GM21515 (cell line): ENCODE results near the gene ATP2A1.
"Not testable (repeated sequence)": the region's sequence is repeated elsewhere in the genome, so short reads cannot be mapped to it uniquely, and the experiment has no call there.

ENCODE experiments used
- ATAC-seq: cut with Tn5 transposase; IDR thresholded peaks from one replicate; pipeline ENCODE4 v1.9.1; 2021; ENCODE audit not compliant: unreplicated experiment

The ATP2A1 gene

DNA sequence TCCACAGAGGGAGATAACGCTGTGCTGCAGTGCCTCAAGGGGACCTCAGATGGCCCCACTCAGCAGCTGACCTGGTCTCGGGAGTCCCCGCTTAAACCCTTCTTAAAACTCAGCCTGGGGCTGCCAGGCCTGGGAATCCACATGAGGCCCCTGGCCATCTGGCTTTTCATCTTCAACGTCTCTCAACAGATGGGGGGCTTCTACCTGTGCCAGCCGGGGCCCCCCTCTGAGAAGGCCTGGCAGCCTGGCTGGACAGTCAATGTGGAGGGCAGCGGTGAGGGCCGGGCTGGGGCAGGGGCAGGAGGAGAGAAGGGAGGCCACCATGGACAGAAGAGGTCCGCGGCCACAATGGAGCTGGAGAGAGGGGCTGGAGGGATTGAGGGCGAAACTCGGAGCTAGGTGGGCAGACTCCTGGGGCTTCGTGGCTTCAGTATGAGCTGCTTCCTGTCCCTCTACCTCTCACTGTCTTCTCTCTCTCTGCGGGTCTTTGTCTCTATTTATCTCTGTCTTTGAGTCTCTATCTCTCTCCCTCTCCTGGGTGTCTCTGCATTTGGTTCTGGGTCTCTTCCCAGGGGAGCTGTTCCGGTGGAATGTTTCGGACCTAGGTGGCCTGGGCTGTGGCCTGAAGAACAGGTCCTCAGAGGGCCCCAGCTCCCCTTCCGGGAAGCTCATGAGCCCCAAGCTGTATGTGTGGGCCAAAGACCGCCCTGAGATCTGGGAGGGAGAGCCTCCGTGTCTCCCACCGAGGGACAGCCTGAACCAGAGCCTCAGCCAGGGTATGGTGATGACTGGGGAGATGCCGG lies 54.3 kb downstream of the ATP2A1 start:
- no peak for ATAC-seq

DNA sequence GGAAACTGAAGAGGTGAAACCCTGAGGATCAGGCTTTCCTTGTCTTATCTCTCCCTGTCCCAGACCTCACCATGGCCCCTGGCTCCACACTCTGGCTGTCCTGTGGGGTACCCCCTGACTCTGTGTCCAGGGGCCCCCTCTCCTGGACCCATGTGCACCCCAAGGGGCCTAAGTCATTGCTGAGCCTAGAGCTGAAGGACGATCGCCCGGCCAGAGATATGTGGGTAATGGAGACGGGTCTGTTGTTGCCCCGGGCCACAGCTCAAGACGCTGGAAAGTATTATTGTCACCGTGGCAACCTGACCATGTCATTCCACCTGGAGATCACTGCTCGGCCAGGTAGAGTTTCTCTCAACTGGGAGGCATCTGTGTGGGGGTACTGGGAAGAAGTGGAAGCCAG lies 54.9 kb downstream of the ATP2A1 start:
- ATAC-seq = no peak

DNA sequence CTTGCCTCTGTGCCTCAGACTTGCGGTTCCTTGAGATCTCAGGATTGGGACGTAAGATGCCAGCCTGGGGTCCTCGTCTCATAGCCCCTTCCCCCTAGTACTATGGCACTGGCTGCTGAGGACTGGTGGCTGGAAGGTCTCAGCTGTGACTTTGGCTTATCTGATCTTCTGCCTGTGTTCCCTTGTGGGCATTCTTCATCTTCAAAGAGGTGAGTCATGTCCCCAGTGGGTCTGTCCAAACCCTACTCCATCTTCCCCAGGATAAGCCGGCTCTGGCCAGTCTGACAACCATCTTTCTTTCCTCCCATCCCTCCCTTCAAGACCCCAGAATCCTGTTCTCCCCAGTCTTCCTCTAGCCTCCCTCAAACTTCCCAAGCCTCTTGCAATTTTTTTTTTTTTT lies 57.1 kb downstream of the ATP2A1 start:
- no peak for ATAC-seq

DNA sequence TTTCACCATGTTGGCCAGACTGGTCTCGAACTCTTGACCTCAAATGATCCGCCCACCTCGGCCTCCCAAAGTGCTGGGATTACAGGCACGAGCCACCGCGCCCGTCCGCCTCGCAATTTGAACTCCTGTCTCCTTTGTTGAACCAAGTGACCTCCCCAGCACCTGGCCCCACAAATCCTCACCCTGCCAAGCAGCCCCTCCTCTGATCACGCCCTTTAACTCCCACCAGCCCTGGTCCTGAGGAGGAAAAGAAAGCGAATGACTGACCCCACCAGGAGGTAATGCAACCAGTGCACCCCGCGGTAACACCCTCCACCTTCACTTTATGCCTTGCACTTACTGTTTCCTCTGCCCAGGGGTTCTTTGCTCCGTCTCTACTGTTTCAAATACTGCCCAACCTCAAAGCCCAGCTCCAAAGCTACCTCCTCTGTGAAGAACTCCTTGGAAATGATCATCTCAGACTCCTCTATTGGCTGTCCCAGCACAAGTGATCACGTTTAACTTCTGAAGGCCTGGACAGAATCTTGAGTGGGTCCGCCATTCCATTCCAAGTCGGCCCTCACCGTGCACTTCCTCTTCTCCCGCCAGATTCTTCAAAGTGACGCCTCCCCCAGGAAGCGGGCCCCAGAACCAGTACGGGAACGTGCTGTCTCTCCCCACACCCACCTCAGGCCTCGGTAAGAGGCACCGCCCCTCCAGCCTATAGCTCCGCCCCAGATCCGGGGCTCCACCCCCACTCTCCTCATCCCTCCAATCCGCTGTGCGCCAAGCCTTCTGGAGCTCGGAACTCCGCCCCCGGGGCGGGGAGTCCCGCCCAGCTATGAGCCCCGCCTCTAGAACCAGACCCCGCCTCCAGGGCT lies 57.9 kb downstream of the ATP2A1 start:
- peak; percentile 53 for ATAC-seq

DNA sequence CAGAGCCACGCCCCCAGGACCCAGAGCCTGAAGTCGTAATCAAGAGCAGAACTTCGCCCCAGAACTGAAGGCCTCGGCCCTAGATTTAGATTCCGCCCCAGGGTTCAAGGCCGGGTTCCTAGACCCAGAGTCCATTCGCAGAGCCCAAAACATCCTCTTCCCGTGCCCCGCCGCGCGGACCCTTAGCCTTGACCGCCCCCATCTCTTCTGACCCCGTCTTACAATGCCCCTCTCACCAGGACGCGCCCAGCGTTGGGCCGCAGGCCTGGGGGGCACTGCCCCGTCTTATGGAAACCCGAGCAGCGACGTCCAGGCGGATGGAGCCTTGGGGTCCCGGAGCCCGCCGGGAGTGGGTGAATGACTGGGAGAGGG lies 58.5 kb downstream of the ATP2A1 start:
- ATAC-seq = no peak

DNA sequence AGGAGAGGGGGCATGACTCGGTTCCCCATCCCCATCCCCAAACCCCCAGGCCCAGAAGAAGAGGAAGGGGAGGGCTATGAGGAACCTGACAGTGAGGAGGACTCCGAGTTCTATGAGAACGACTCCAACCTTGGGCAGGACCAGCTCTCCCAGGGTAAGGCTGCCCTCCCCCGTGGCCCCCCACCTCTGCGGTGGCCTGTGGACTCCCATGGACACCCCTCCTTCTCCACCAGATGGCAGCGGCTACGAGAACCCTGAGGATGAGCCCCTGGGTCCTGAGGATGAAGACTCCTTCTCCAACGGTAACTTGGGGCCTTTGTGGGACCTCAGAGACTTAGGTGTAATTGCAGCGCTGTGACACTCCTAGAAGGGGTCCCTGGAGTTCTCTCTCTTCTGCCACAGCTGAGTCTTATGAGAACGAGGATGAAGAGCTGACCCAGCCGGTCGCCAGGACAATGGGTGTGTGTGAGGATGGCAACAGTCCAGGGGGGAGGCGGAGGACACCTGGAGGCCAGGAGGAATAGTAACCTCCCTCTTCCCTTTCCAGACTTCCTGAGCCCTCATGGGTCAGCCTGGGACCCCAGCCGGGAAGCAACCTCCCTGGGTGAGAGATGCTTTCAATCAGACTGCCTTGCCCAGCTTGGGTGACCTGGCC lies 59.1 kb downstream of the ATP2A1 start:
- ATAC-seq = no peak

DNA sequence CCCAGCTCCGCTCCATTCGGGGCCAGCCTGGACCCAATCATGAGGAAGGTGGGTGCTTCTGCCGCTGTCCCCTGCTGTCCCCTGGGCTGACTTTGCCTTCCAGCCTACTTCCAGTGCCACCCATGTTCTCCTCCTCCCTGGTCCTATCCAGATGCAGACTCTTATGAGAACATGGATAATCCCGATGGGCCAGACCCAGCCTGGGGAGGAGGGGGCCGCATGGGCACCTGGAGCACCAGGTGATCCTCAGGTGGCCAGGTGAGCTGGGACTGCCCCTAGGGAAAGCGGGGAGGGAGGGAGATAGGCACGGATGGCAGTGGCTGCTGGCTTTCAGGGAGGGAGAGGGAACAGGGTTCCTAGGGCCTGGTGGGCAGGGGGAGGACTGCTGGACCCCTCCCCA lies 60.4 kb downstream of the ATP2A1 start:
- ATAC-seq = no peak

DNA sequence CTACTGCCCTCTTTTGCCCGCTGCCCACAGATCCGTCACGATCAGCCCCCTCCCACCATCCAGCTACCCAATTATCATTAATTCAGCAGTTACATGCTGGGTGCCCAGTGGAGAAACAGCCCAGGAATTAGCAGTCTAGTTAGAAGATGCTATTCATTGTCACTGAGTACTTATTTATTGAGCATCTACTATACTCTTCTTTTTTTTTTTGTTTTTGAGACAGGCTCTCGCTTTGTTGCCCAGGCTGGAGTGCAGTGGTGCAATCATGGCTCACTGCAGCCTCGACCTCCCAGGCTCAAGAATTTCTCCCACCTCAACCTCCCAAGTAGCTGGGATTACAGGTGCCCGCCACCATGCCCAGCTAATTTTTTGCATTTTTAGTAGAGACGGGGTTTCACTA lies 61.5 kb downstream of the ATP2A1 start:
- ATAC-seq = not testable (repeated sequence)

DNA sequence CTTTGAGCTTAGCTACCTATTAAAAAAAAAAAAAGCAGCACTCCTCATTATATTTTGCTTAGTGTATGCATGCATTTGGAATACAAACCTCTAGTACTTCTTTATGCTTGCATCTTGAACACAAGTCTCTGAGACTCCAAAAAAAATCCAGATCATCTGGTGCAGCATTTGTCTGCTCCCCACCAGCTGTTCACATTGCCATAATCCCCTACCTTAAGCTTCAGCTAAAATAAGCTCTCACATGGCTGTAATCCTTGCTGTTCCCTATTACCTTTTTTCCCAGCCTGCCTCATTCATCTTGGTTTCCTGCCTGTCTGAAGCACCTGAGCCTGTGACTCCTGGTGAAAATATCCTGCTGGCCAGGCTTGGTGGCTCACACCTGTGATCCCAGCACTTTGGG lies 65.0 kb downstream of the ATP2A1 start:
- no peak for ATAC-seq

DNA sequence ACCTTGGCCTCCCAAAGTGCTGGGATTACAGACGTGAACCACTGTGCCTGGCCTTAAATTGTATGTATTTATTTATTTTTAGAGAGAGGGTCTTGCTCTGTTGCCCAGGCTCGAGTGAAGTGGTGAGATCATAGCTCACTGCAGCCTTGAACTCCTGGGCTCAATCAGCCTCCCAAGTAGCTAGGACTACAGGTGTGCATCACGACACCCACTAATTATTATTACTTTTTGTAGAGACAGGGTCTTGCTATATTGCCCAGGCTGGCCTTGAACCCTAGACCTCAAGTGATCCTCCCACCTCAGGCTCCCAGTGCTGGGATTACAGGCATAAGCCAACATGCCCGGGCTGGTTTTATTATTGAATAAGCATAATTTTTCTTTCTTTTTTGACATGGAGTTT lies 68.4 kb downstream of the ATP2A1 start:
- ATAC-seq = no peak

DNA sequence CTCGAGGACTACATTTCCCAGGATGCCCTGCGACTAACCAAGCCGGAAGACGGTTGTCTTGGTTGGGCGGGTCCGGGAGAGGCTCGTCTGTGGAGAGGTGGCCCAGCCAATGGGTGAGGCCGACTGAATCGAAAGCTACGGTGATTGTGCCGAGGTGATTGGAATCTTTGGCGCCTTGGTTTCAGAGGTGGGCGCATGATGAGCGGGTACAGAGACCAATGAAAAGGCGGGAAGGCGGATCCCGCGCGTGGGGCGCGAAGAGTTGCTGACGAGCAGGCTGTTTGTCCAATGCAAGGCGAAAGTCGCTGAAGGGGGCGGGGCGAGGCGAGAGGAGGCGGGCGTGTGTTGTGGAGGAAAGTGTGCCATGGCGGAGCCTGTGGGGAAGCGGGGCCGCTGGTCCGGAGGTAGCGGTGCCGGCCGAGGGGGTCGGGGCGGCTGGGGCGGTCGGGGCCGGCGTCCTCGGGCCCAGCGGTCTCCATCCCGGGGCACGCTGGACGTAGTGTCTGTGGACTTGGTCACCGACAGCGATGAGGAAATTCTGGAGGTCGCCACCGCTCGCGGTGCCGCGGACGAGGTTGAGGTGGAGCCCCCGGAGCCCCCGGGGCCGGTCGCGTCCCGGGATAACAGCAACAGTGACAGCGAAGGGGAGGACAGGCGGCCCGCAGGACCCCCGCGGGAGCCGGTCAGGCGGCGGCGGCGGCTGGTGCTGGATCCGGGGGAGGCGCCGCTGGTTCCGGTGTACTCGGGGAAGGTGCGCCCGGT lies 72.5 kb downstream of the ATP2A1 start, which contains the start of gene NFATC2IP:
Gene NFATC2IP (plus strand): TSS at position 290 of the 762 bp plus-strand sequence. CDS start 75 bp downstream, at position 365.
- ATAC-seq = peak; percentile 90

DNA sequence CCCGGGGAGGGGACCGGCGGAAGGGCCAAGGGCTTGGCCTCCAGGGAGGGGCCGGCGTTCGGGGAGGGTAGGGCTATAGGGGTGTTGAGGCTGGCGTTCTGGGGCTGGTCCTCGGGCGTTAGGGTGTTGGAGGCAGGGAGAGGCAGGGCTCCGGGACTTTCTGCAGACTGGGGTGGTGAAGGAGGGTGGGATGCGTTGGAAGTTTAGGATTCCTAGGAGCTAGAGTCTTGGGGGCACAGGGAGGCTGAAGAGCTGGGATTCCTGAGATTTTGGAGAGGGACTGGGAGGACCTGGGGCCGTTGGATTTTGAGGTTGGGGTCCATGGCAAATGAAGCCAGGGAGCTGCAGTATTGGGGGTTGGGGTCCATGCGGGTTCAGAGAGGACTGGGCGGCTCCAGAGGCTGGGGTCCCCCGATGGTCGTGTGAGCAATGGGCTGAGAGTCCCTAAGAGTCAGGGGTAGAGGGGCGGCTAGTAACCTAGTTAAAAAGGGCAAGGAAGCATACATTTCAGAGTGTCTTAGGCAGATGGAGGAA lies 73.2 kb downstream of the ATP2A1 start:
- ATAC-seq = no peak
